Left ventricle myocardium superior (tissue), 1 donor: ENCODE measurements around the gene RHEX. TPM values are rescaled to one million over a fixed set of nuclear protein-coding genes. Genes with fewer than 3 reads are reported as not detected.
"Not testable (repeated sequence)": the region's sequence is repeated elsewhere in the genome, so short reads cannot be mapped to it uniquely, and the experiment has no call there.

Source experiments
- ATAC-seq: fragments of 200-7000 bp; cut with Tn5 transposase; one replicate; pipeline ENCODE4 v1.9.1; 2020; ENCODE audit warnings: mild to moderate bottlenecking, moderate library complexity
- DNase-seq: peaks from one replicate; pipeline ENCODE4 v3.0.0-alpha.2; 2020
- intact Hi-C: fragments of 100-400 bp; cut with micrococcal nuclease; formaldehyde crosslinking; loops from one replicate; pipeline ENCODE4 v1.11.0; 2022
- total RNA-seq: library from RNA; stranded (reverse); fragmentation: NEBNext Ultra II Directional; extraction: Animal tissue kit (Norgen Biotek cat#: 25700); gene quantifications from one replicate; pipeline ENCODE4 v1.2.1, GENCODE V29; 2021
- donor health status: DM: no; HTN: yes; CAD: no; lungs with severe emphysema.

The RHEX gene
- total RNA-seq, 1 donor from 2014 or later: 1.0 TPM

DNA sequence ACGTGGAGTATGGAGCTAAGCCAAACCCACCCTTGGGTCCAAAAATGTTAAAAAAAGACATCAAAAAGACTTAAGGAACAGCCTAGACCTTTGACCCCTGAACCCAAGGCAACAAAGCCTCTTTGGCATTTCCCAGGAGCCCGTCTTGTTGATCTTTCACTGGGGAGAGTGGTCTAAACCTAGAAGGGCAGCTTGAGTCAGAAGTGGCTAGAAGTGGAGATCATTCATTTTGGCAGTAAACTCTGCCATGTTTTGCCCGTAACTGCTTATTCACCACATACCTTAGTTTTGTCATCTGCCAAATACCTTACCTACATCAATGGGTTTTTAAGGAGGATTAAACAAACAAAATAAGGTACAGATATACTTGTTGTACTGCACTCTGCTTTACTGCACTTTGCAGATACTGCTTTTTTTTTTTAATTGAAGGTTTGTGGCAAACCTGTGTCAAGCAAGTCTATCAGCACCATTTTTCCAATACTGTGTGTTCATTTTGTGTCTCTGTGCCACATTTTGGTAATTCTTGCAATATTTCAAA is 27.6 kb upstream of the RHEX start:
- ATAC-seq (no peak), DNase-seq (no peak)
- intact Hi-C loops: no loop called here

DNA sequence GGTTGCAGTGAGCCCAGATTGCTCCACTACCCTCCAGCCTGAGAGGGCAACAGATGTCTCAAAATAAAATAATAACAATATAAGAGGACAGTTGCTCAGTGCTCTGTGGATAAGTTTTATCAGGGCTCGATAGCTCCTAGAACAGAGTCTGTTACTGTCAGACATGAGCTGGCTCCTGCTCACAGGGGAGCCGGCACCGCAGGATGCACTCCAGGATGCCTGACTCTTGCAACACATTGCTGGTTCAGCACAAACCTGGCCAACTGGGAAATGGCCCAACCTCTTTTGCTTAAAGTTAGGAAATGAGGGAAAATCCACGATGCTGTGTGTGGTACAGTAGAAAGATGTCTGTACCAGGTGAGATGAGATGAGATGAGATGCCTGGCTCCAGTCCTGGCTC is 23.5 kb upstream of the RHEX start:
- ATAC-seq: peak; percentile 59

DNA sequence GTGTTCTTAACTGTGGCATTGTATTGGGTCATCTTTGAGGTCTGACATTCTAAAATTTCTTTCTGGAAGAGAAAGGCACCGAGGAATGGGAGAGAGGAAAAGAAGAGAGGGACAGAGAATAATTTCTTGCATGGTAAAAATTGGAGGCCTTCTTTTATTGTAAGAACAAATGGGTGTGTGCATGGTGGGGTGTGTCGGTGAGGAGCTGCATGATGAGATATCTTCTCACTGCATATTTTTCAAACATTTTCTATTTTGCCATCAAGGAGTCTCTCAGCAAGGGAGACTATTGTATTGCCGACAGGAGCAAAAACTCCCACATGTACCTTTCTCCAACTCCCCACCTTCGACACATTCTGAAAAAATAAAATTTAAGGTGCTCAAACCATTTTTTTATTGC is 22.8 kb upstream of the RHEX start:
- ATAC-seq (no peak), DNase-seq (no peak)
- intact Hi-C loops: no loop called here

More for the DNA sequence above, 23.5 kb upstream of the RHEX start:
- intact Hi-C loops: no loop called here
- peak; percentile 60 for DNase-seq

DNA sequence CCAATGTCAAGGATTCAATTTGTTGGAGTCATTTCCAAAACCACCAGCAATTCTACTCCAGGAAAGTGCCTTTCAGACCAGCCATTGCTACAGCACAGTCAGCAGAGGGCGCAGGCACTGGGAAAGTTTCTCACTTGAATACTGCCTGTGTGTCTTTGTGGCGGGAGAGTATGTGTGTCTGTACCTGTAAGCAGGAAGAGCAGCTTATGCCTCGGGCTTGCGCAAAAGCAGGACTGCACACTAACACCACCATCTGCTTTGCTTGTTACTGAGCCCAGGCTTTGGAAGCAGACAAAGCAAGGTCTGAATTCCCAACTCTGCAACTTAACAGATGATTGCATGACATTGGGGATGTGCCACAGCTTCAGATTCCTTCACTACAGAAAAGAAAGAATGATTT is 22.3 kb upstream of the RHEX start:
- peak; percentile 65 for DNase-seq
- intact Hi-C loops: no loop called here
- peak; percentile 88 for ATAC-seq

DNA sequence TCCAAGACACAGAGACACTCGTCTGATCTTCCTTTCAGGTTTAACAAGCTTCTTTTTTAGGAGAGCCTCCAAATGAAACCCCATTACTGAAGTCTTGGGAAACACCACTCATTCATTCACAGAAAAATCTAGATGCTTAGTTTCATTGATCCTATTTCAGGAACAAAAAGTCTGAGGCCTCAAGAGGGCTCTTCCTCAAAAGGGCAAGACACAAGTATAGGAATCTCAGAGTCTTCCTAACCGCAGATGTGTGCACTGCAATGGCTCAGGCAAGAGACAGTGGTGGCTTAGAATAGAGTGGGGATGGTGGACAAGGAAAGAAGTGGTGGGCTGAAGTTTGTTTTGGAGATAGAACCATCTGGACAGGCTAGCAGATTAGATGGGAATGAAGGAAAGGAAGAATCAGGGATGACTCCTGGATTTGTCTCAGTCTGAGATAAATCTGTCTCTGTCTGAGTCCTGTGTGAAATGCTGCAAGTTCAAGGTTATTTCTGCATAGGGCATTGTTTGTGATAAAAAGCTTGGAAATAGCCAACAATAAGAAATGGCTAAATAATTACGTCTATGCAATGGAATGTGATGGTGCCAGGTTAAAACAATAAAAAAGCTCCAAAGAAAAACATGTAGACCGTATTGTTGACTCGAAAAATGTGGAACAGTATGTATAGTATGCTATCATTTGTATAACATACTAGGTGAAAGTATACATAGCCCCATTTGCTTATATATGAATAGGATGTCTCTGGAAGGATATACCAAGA is 20.4 kb upstream of the RHEX start:
- DNase-seq: no peak
- no peak for ATAC-seq
- intact Hi-C loops: no loop called here

DNA sequence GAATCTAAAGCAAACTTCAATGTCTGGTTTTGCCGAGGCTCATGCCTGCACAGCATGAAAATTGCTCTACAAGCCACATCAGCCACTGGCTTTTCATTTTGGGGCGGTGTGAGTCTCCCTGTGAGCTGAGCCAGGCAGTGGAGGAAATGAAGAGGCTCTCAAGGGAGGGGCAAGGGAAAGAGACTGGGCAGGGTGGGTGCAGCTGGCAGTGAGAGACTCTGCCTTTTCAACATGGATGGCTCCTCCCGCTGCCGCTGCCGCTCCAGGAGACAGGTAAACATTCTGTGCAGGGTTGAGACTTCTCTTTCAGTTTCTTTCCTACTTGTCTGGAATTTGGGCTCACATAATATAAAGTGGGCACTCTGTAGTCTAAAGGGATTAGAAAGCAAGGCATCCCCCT is 17.9 kb upstream of the RHEX start:
- no peak for DNase-seq
- intact Hi-C loops: no loop called here
- ATAC-seq: no peak

DNA sequence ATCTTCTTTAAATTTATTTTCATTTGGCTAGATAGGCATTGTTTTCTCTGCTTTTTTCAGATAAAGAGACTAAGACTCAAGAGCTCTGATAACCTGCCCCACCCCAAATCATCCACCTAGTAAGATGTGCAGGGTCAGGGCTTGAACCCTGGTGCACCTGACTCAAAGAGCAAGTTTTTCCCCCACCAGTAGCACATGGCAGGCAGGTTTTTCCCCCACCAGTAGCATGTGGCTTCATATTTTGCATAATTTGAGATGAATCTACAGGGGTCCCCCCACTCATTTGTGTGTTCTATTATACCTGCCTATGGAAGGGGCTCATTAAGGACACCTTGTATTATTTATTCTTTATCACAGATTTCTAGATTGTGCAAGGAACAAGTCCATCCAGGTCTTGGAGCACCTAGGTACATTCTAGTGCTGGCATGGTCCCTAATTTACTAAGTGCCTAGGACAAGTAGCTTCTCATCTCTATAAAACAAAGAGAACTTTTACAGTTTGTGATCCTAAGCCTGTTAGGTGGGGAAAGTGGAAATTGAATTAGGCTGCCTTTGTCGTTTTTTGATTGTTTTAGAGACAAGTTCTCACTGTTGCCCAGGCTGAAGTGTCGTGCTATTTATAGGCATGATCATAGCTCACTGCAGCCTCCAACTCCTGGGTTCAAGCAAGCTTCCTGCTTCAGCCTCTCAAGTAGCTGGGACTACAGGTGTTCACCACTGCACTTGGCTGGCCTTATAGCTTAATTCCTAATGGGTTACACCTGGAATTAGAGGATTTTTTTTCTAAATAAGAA is 16.1 kb upstream of the RHEX start:
- intact Hi-C loops: no loop called here
- ATAC-seq (no peak), DNase-seq (no peak)

DNA sequence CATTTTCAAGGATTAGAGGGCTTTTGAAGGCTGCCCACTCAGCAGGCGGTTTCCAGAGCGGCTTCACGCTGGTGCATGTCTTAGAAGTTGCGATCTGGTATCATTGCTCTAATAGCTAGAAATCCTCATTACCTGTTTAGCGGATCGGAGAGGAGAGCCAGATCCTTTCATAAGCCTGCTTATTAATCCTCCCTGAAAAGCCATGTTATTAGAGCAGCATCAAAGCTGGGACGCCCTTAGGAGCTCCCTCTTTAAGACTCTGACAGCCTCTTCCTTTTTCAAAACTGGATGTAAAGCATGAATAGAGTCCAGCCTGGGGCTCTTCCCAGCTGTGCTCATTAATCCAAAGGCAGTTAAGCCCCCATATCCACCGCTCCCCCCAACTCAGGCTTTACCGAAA is 15.4 kb upstream of the RHEX start:
- intact Hi-C loops: no loop called here
- DNase-seq (no peak), ATAC-seq (no peak)

DNA sequence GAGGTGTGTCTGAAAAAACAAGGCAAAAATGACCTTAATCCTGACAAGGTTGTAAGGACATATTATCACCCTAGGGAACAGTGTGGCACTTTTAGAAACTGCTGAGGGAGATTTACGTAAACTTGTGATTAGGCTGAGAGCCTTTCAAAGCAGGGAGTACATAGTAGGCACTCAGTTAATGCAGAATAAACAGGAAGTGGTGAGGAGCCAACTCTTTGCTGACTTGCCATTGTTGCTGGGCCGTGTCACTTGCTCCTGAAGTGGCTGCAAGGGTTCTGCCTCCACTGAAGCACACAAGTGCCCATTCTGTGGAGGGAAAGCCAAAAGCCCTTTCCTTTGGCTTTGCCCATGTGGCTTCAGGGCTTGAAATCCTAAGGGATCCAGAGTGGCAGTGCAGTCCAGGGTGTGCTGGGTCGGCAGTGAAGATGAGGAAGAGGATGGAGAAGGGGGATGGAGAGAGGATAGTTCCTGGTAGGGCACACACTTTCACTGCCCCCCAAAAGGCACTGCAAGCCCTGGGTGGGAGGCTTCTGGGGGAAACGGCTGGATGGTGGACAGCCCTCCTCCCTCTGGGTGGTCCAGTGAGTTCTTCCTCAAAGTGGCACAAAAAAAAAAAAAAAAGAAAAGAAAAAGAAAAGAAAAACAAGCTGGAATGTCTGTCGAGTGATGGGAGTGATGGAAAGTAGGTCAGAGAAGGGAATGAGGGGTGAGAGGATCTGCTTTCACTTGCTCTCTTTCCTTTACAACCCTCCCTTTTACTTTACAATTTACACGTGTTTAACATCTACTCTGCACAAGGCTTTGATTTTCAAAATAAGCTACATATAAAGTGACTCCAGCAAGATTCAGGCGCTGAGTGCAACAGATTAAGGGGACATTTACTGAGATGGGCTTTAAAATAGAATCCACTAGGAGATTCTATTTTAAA is 13.7 kb upstream of the RHEX start:
- DNase-seq (no peak), ATAC-seq (no peak)
- intact Hi-C loops: no loop called here

DNA sequence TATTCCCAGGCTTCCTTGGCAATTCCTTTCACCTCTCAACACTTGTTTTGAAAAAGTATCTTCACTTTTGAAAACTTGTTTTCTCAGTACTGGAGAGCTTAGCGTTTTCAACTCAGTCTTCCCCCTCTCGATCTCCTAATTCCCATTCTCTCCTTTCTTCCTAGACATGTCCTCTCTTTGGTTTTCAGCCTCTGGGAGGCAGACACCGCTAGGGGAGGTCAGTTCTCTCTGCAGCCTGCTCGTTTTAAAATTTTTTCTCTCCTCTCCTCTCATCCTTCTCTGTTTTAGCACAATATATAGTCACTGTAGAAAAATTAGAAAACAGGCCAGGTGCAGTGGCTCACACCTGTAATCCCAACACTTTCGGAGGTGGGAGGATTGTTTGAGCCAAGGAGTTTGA is 12.6 kb upstream of the RHEX start:
- ATAC-seq (no peak), DNase-seq (no peak)
- intact Hi-C loops: no loop called here

DNA sequence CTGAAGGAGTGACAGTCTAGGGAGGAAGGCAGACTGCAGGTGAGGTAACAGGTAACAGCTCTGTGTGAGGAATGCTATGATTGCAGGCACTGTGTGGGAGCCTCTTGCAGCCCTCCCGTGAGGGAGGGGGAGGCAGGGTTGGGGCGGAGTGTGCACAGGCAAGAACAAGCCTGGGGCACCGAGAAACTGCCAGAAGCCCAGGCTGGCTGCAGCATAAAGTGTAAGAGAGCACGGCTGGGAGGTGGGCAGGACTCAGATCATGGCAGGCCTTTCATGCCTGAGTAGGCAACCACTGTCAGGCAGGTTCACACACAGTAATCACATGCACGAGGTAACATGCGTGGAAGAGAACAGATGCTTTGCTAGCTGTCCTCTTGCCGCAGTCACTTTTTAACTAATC is 11.3 kb upstream of the RHEX start:
- intact Hi-C loops: no loop called here
- DNase-seq (no peak), ATAC-seq (no peak)

DNA sequence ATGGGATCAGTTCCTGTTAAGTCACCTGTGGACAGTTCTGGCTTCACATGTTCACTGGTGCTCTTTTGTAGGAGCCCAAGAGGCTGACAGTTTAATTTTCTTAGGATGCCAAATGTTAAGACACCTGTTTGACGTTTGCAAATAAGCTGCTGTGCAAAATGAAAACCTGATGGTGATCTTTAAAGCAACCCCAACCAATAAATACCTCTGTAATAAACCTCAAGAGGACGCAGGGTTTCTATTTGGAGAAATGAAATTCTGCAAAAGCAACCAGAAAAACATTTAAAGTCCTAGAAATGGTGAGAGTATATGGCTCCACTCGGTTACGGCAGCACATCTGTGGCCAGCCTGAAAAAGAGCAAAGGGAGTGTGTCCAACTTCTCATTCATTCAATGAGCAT is 5.7 kb upstream of the RHEX start:
- DNase-seq (no peak), ATAC-seq (no peak)
- intact Hi-C loops: no loop called here

DNA sequence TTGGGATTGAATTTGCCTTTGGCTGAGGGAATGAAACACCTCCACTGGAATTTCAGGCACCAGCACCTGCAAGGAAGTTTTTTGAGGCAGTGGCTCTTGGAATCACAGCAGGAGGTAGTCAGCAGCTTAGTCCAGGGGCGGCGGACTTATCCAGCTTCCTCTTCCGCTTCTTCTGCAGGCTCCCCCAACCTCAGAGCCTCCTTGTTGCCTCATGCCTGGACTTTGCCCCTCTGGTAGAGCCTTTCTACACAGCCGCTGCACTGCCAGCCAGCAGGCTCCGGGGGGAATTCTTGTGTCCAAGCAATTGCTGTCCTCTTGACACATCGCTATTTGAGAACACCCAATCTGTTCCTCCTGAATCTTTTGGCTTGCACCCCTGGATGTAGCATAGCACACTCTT is 4.4 kb upstream of the RHEX start:
- intact Hi-C loops: no loop called here
- ATAC-seq: no peak

DNA sequence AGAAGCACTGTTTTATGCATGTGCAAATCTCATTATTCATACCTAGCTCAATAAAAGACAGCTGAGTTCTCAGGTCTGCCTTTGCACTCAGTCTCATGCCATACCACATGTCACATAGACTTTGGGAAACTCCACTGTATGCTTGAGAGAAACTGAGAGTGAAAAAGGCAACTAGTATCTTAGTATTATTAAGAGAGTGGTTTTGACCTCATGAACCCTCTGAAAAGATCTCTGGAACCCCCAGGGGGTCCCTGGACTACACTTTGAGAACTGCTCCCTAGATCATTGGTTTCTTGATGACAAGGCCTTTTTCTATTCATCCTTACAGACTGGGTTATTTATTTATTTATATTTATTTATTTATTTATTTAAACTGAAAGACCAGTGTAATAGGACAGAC is 3.7 kb upstream of the RHEX start:
- no peak for ATAC-seq

More for the DNA sequence above, 4.4 kb upstream of the RHEX start:
- DNase-seq: no peak

DNA sequence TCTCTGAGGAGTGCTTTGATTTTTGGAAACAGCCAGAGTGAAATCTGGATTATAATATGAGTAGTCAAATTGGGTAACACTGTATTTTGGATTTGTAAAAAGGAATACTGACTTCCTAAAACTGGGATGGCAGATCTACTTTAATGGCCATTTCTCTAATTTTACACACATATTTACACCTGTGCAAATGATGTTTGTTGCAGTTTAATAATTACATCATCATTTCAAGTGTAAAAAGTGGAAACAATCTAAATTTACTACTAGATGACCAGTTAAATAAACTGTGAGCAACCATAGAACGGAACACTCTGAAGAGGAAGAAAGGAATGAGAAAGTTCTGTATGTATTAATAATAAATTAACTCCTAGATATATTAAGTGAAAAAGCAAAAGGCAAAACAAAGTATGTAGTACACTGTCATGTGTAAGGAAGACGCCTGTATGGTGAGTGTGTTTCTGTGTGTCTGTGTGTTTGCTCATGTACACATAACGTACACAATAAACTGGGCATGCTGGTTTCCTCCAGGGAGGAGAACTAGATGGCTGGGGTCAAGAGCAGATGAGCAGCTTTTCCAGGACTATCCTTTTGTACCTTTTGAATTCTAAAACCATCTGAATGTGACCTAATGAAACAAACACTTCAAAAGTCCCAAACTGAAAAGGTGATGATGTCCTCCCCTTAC is 2.9 kb upstream of the RHEX start:
- no peak for DNase-seq
- intact Hi-C loops: no loop called here
- no peak for ATAC-seq

More for the DNA sequence above, 3.7 kb upstream of the RHEX start:
- DNase-seq: no peak
- intact Hi-C loops: no loop called here

DNA sequence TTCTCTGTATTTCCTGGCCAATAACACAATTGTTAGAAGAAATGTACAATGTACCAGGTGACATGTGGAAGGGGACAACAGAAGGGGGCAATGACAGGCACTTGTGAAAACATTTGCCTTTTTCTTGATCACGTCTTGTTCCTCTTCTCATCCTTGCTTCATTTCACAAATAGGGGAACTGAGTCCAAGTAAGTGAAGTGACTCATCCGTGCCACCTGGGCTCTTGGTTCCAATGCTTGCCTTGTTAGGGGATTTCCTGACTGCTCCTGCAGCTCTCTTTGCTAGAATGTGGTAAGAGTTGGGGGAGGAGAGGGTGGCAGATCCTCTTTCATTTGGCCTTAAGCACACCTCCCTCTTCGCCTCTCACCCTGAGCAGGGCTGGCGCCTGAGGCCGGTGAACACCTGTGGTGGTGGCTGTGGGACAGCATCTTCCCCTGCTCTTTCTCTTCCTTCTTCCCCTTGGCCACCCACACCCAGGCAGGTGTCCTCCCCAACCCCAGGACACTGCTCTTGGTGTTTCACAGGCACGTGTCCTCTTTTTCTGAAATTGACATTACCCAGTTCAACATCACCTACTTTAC is 2.2 kb upstream of the RHEX start:
- DNase-seq: no peak
- ATAC-seq: no peak
- intact Hi-C loops: no loop called here

DNA sequence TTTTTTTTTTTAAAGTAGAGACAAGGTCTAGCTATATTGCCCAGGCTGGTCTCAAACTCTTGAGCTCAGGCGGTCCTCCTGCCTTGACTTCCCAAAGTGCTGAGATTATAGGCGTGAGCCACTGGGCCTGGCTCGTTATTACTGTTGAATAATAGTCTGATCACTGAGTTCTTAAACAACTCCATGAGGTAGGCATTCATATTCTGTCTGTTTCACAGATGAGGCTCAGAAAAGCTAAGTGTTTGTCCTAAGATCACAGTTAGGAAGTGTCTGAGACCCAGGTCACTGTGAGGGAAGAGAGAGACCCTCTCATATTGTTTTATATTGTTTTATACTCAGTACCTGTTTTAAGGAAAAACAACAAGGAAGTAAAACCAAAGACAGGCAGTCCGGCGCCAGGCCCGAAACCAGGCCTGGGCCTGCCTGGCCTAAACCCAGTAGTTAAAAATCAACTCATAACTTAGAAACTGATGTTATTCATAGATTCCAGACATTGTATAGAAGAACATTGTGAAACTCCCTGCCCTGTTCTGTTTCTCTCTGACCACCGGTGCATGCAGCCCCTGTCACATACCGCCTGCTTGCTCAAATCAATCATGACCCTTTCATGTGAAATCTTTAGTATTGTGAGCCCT is 625 bp upstream of the RHEX start:
- DNase-seq, intact Hi-C loops, ATAC-seq: not testable (repeated sequence)

DNA sequence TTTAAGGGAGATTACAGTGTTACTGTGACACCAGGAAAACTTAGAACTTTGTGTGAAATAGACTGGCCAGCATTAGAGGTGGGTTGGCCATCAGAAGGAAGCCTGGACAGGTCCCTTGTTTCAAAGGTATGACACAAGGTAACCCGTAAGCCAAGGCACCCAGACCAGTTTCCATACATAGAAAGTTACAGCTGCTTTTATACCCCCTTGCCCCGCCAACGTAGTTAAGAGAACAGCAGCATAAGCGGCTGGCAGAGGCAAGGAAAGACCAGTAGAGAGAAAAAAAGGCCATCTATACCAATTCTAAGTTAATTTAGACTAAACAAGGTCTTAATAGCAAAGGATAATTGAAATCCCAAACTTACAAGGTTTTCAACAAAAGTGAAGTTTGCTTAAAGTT is 643 bp downstream of the RHEX start:
- intact Hi-C loops, ATAC-seq, DNase-seq: not testable (repeated sequence)
